ENCODE data around the gene ZBED6. TPM values are rescaled to one million over a fixed set of nuclear protein-coding genes. Genes with fewer than 3 reads are reported as not detected.
A peak's percentile ranks its signal among the peaks of the same experiment; 100 is the strongest.
"Not testable (repeated sequence)": the region's sequence is repeated elsewhere in the genome, so short reads cannot be mapped to it uniquely, and the experiment has no call there.

The ZBED6 gene
- 6.3 and 8.6 TPM in 2 replicates for total RNA-seq
- 2.7 and 3.1 TPM in 2 replicates for polyA plus RNA-seq

GRCh38 chr1:203795441-203796235 is at the start of gene ZBED6, which contains the start of gene ZC3H11A:
Gene ZBED6 (plus strand): TSS chr1:203795623. CDS start chr1:203797523, 1,900 bp downstream.
Gene ZC3H11A (plus strand): TSS chr1:203795623. CDS start chr1:203817071, 21,448 bp downstream.
- Histone ChIP-seq H3K4me3 (peak within 1 kb of the TSS; percentile 57), H3K9me3 (ENCODE audit: low read depth) (no peaks in the 10 kb centered on the region), H3K27me3 (no peaks in the 10 kb centered on the region), H3K36me3 (no peaks in the 10 kb centered on the region), H3K27ac (peak within 1 kb of the TSS; percentile 99), H3K4me1 (ENCODE audit: low read depth) (peaks cover 45% of the 10 kb centered on the region)
- no peak for TF ChIP-seq CTCF (IDR thresholded peaks at IDR 0.05; ENCODE audit: low read depth, low read length)
- peak; percentile 99 for DNase-seq (ENCODE audit: low read depth in 1 of 2, low spot score in 1 of 2)

- Histone ChIP-seq H3K27me3 (no peaks in the 10 kb centered on the region), H3K4me1 (ENCODE audit: low read depth) (no peaks in the 10 kb centered on the region), H3K36me3 (no peaks in the 10 kb centered on the region), H3K4me3 (no peak overlapping the region), H3K9me3 (ENCODE audit: low read depth) (no peaks in the 10 kb centered on the region), H3K27ac (no peak overlapping the region)
- DNase-seq (ENCODE audit: low read depth in 1 of 2, low spot score in 1 of 2), result no peak
- TF ChIP-seq CTCF (IDR thresholded peaks at IDR 0.05; ENCODE audit: low read depth, low read length), result no peak
These were observed 49.1 kb upstream of the ZBED6 start for GRCh38 chr1:203746281-203746680.

GRCh38 chr1:203751051-203751450 is 44.4 kb upstream of the ZBED6 start:
- Histone ChIP-seq H3K27ac (no peak overlapping the region), H3K4me3 (no peak overlapping the region), H3K4me1 (ENCODE audit: low read depth) (no peaks in the 10 kb centered on the region), H3K36me3 (no peaks in the 10 kb centered on the region), H3K9me3 (ENCODE audit: low read depth) (no peaks in the 10 kb centered on the region), H3K27me3 (no peaks in the 10 kb centered on the region)
- DNase-seq (ENCODE audit: low read depth in 1 of 2, low spot score in 1 of 2), result peak in 1 of 2 donors; percentile 63
- TF ChIP-seq CTCF (IDR thresholded peaks at IDR 0.05; ENCODE audit: low read depth, low read length), result no peak

GRCh38 chr1:203751618-203752361 is 43.6 kb upstream of the ZBED6 start:
- DNase-seq (ENCODE audit: low read depth in 1 of 2, low spot score in 1 of 2), result not testable (repeated sequence)

GRCh38 chr1:203754455-203754864 is 41.0 kb upstream of the ZBED6 start:
- DNase-seq (ENCODE audit: low read depth in 1 of 2, low spot score in 1 of 2), result no peak
- Histone ChIP-seq H3K27me3 (no peaks in the 10 kb centered on the region), H3K4me1 (ENCODE audit: low read depth) (no peaks in the 10 kb centered on the region), H3K36me3 (no peaks in the 10 kb centered on the region), H3K4me3 (no peak overlapping the region), H3K27ac (no peak overlapping the region), H3K9me3 (ENCODE audit: low read depth) (no peaks in the 10 kb centered on the region)
- TF ChIP-seq CTCF (IDR thresholded peaks at IDR 0.05; ENCODE audit: low read depth, low read length), result no peak

More at GRCh38 chr1:203751618-203752361, 43.6 kb upstream of the ZBED6 start:
- H3K4me3 ChIP-seq; H3K27ac ChIP-seq; H3K27me3 ChIP-seq; H3K4me1 ChIP-seq (ENCODE audit: low read depth); H3K36me3 ChIP-seq; H3K9me3 ChIP-seq (ENCODE audit: low read depth): not testable (repeated sequence)

- Histone ChIP-seq H3K27ac (no peak overlapping the region), H3K9me3 (ENCODE audit: low read depth) (no peaks in the 10 kb centered on the region), H3K4me3 (no peak overlapping the region), H3K36me3 (no peaks in the 10 kb centered on the region), H3K27me3 (peaks cover 5% of the 10 kb centered on the region), H3K4me1 (ENCODE audit: low read depth) (no peaks in the 10 kb centered on the region)
- DNase-seq (ENCODE audit: low read depth in 1 of 2, low spot score in 1 of 2), result no peak
- TF ChIP-seq CTCF (IDR thresholded peaks at IDR 0.05; ENCODE audit: low read depth, low read length), result no peak
These were observed 39.4 kb upstream of the ZBED6 start for GRCh38 chr1:203756036-203756435.

GRCh38 chr1:203758749-203759148 is 36.7 kb upstream of the ZBED6 start:
- not testable (repeated sequence) for H3K4me3 ChIP-seq; DNase-seq (ENCODE audit: low read depth in 1 of 2, low spot score in 1 of 2); H3K9me3 ChIP-seq (ENCODE audit: low read depth)

More at GRCh38 chr1:203758749-203759148, 36.7 kb upstream of the ZBED6 start:
- not testable (repeated sequence) for H3K36me3 ChIP-seq; H3K4me1 ChIP-seq (ENCODE audit: low read depth); H3K27me3 ChIP-seq; H3K27ac ChIP-seq
